GM19372 (cell line): ENCODE results near the gene SPEM2.
A peak's percentile ranks its signal among the peaks of the same experiment; 100 is the strongest.

ENCODE experiments used
- ATAC-seq: cut with Tn5 transposase; IDR thresholded peaks from one replicate; pipeline ENCODE4 v1.9.1; 2021; ENCODE audit warnings: mild to moderate bottlenecking, low read depth, moderate library complexity; ENCODE audit not compliant: unreplicated experiment

The SPEM2 gene

DNA sequence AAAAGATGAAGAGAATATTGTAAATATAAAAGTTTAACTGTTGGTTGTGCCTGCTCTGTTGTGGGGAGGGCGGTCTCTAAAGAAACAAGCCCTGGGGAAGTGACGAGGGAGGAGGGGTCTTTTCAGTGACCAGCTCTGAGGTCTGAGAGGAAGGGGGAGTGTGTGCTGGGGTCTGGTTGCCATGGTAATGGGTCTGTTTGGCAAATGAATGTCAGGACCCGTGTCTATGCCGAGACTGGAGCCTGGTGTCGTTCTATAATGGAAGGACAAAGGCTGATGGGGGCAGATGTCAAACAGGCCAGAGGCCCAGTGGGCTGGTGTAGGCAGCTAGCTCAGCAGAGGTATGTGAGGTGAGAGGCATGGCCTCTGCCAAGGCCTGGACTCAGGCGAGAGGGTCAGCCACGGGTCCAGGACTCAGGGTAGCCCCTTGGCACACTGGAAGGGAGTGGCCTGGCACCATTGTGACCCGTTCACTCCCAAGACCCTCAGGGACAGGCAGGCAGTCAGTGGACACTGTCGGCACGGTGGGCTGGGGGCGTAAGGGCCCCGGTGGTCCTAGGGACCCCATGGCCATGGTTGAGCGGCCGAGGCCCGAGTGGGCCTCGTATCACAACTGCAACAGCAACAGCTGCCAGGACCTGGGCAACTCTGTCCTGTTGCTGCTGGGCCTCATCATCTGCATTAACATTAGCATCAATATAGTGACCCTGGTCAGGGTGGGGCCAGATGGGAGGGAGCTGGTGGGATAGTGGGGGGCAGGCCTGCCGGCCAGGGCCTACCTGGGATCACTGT lies 5.4 kb upstream of the SPEM2 start, which contains the start of gene SPEM1:
TSS of gene SPEM1 (plus strand) at position 506 of the 792 bp plus-strand sequence. CDS start at position 567, 61 bp downstream.
- ATAC-seq: no peak

DNA sequence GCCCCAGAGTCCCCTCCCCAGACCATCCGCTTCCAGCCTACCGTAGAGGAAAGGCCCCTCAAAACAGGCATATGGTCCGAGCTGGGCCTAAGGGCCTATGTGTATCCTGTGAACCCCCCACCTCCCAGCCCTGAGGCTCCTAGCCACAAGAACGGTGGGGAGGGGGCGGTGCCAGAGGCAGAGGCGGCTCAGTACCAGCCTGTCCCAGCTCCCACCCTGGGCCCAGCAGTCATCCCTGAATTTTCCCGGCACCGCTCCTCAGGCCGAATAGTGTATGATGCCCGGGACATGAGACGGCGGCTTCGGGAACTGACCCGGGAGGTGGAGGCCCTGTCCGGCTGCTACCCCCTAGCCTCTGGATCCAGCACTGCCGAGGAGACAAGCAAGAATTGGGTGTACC lies 4.2 kb upstream of the SPEM2 start:
- no peak for ATAC-seq

DNA sequence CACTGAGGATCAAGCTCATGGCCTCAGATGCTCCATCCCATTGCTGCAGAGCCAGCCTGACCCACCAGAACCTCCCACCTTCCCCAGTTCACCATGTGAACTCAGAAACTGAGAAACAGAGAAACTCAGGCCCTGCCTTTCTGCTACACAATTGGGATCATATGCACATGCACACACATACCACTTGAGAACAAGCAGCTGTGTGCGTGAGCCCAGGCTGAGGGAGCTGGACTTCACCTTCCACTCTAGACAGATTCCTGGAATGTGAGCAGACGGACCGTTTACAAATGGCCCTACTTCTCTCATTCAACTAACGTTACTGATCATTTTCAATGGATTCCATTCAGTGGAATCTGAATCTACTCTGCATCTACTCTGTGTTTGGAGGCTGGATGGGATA lies 1.7 kb upstream of the SPEM2 start:
- no peak for ATAC-seq

DNA sequence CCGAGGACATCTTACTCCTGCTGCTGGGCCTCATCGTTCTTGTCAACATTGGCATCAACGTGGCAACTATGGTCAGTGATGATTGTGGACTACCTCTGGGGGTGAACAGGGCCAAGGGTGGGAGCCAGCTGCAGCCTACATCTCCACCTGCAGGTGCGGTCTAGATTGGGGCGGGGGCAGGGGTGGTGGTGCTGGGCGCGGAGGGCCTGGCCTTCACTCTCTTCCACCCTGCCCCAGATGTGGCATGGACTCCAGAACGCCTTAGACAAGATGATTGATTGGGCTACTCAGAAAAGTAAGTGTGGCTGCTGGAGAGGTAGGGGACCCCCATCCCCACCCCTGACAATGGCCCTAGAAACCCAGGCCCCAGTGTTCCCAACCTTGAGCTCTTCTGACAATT lies 340 bp downstream of the SPEM2 start:
- no peak for ATAC-seq

DNA sequence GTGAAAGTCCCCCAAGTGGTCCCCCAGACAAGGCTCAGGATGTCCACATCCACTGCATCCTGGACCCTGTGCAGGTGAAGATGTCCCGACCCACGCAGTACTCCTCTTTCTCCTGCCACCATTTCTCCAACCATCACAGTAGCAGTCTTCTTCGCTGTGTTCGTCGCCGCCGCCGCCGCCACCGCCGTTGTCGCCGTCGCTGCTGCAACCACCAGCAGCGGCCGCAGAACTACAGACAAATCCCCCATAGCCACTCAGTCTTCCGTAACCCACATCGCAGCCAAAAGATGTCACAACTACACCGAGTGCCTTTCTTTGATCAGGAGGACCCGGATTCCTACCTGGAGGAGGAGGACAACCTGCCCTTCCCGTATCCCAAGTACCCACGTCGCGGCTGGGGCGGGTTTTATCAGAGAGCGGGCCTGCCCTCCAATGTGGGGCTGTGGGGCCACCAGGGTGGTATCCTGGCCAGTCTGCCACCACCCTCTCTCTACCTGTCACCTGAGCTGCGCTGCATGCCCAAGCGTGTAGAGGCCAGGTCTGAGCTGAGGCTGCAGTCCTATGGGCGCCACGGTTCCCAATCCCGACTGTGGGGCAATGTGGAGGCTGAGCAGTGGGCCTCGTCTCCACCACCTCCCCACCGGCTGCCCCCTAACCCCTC lies 917 bp downstream of the SPEM2 start:
- ATAC-seq: no peak

DNA sequence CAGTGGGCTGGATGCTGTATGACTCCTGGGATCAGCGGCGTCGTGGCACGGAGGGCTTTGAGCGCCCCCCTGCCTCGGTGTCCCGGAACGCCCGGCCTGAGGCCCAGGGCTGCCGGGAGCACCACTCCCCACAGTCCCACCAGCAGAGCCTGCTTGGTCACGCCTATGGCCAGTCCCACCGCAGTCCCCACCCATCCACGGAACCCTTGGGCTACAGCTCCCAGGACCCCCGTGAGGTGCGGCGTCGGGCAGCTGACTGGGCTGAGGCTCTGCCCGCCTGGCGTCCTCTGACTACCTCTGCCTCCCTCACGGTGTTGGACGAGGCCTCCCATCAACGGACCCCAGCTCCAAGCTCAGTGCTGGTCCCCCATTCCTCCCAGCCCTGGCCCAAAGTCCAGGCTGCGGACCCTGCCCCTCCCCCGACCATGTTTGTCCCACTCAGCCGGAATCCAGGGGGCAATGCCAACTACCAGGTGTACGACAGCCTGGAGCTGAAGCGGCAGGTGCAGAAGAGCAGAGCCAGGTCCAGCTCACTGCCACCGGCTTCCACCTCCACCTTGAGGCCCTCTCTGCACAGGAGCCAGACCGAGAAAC lies 1.6 kb downstream of the SPEM2 start:
- no peak for ATAC-seq

DNA sequence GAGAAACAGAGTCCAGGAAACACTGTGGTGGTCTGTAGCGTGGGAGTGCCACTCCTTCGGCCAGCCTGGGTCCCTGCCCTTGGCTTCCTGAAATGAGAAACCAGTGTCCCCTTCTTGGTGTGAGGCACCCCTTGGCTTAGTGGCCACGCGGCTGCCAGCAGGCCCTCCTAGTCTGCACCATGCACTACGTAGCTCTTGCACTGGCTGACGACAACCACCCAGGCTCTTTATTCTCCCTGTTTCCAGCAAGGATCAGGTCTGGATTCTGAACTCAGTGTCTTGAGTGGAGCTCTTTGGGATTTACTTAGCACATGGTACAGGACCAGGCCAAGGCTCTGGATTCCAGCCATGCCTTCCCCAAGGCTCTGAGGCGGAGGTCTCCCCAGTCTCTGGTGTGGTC lies 2.1 kb downstream of the SPEM2 start:
- ATAC-seq: no peak

DNA sequence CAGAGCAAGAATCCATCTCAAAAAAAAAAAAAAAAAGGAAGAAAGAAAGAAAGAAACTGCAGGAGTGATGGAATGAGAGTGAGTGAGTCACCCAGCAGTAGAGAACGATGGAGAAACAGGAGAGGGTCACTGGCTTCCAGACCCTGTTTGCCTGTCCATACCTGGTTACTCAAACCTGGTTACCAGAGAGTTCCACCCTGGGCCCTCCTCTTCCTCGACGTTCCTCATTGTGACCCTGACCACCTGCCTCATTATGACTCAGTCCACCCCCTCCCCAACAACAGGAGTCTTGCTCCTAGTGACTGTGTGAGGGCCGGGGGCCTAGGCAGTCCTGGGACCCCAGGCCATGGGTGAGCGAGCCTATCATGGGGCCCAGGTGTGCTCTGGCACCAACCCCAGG lies 3.1 kb downstream of the SPEM2 start, which contains the start of gene SPEM3:
TSS of gene SPEM3 (plus strand) at position 301 of the 400 bp plus-strand sequence. CDS start at position 347, 46 bp downstream.
- no peak for ATAC-seq

DNA sequence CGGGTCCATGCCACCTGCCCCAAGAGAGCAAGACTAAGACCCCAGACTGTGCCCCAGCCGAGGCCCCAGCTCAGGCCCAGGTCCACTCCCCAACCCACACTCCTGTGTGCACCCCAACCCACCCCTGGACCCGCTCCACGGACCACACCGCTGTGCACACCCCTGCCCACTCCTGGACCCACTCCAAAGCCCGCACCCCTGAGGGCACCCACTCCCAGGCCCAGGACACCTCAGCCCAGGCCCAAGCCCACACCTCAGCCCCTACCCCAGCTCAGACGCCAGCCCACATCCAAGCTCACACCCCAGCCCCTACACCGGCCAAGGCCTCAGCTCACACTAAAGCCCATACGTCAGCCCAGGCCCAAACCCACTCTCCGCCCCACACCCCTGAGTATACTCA lies 4.3 kb downstream of the SPEM2 start:
- no peak for ATAC-seq

DNA sequence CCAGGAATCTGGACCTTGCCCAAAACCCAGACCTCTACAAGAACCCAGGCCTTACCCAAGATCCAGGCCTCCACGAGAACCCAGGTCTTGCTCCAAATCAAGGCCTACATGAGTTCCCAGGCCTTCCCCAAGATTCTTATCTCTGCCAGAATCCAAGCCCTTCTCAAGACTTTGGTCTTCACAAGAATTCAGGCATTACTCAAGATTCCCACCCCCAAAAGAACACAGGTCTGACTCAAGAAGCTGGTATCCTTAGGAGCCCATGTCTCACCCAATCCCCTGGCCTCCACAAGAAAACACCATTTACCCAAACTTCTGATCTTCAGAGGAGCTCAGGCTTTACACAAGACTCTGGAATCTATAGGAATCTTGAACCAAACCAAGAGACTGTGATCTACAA lies 5.8 kb downstream of the SPEM2 start:
- no peak for ATAC-seq

DNA sequence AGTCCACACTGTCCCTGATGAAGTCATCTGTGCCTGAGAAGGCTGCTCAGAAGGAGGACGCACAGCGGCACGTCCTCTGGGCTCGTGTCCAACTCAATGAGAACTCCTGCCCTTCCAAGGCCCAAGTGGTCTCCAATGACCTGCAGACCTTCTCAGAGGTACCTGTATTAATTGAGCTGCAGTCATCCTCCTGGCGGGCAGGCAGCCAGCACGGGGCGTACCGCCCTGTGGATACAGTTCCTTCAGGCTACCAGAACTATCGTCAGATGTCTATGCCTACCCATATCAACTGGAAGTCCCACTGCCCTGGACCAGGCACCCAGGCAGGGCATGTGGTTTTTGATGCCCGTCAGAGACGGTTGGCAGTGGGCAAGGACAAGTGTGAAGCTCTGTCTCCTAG lies 6.9 kb downstream of the SPEM2 start:
- ATAC-seq: no peak

DNA sequence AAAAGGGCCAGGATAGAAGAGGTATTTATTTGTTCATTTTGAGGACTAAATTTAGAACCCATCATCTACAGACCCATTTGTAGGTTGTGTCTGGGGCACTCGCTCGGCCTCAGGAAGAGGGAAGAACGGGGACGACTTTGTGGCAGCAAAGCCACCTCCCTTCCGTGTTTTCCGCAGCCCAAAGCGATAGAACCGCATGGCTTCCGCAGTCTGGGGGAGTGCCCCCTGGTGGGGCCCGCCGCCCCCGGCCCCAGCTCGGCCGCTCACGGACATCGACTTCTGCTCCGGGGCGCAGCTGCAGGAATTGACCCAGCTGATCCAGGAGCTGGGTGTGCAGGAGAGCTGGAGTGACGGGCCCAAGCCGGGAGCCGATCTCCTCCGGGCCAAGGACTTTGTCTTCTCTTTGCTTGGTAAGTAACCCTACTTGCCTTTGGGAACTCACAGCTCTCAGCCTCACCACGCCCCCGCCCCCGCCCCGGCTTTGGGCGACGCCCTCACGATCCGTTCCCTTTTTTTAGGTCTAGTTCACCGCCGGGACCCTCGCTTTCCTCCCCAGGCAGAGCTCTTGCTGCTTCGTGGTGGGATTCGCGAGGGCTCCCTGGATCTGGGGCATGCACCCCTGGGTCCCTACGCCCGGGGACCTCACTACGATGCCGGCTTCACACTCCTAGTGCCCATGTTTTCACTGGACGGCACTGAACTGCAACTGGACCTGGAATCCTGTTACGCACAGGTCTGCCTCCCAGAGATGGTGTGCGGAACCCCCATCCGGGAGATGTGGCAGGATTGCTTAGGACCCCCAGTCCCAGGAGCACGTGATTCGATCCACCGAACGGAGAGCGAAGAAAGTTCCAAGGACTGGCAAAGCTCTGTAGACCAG lies 10.5 kb downstream of the SPEM2 start:
- ATAC-seq: peak; percentile 3

DNA sequence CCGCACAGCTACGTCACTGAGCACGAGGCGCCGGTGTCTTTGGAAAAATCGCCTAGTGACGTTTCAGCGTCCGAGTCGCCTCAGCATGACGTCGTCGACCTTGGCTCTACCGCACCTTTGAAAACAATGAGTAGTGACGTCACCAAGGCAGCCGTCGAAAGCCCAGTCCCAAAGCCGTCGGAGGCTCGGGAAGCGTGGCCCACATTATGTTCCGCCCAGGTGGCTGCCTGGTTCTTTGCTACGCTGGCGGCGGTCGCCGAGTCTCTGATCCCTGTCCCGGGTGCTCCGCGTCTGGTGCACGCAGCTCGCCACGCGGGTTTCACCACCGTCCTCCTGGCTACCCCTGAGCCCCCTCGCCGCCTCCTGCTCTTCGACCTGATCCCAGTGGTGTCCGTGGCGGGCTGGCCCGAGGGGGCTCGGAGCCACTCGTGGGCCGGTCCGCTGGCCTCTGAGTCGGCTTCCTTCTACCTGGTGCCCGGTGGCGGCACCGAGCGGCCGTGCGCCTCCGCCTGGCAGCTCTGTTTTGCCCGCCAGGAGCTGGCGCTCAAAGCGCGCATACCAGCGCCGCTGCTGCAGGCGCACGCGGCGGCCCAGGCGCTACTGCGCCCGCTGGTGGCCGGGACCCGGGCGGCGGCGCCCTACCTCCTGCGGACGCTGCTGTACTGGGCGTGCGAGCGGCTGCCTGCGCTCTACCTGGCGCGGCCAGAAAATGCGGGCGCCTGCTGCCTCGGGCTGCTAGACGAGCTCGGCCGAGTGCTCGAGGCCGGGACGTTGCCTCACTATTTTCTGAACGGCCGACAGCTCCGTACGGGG lies 11.3 kb downstream of the SPEM2 start:
- no peak for ATAC-seq

DNA sequence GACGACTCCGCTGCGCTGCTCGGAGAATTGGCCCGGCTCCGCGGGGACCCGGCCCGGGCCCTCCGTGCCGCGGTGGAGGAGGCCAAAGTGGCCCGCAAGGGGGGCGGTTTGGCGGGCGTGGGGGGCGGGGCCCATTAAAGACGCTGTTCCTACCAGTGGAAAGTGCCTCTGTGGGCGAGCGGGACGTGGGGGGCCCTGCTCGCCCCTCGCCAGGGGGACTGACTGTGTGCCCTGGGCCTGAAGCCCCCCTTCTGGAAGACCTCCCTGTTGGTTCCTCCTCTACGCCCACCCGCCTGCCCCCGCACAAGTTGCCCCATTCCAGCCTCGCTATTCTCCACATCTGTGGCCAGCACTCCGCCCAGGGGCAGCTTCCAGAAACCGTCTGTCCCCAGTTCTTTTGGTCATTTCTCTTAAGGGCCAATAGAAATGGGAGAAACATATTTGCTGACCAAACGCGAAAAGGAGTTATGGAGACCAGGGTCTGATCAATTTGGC lies 12.0 kb downstream of the SPEM2 start:
- ATAC-seq: no peak

DNA sequence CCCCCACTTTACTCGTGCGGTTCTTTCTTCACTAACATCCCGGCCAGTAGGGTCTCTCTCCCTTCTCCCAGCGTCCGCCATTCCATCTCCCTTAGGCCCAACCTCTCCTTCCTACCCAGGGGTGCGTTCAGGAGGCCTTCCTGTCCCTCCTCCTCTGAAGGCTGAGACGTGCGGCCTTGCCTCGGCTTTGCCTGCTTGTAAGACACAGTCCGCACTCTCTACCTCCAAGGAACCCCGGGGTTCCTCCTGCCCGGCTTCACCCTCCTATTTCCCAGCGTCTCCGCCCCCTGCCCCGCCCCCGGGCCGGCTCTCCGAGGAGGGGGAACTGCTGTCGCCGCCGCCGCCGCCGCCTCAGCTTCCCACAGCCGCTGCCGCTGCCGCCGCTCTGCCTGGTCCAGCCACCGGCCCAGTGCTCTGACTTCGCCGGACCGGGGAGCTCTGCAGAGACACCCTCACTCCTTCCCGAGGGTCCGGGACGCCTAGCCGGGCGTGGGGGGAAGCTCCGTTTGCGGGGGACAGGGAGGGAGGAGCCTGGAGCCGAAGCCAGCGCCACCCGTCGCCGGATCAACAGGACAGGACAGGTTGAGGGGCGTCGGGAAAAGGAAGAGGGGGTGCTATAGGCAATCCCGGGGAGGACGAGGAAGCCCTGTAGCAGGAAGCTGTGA lies 12.7 kb downstream of the SPEM2 start:
- ATAC-seq: no peak

DNA sequence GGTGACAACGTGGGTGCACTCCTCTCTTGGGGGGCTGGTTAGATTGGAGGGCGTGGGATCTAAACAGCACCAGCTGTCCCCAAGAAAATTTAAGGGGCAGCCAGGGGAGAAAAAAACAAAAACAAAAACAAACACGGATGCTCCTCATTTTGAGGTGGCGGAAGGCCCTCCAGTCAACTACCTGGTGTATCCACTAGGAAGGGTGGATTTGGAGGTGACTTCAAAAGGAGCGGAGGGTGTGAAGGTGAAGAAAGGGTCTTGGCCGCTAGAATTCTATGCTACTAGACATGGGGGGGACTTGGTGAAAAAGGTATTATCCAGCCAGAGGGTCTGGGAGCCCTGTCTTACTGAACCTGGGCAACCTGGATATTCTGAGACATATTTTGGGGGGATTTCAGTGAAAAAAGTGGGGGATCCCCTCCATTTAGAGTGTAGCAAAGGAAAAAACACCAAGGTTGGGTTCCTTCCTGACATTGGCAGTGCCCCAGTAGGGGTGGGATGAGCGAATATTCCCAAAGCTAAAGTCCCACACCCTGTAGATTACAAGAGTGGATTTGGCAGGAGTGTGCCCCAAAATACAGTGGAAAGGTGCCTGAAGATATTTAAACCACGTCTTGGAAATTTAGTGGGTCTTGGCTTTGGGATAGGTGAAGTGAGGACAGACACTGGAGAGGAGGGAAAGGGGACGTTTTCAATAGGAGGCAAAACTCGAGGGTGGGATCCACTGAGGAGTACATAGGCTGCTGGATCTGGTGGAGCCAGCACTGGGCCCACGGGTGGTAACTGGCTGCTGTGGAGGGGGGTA lies 13.4 kb downstream of the SPEM2 start:
- no peak for ATAC-seq

DNA sequence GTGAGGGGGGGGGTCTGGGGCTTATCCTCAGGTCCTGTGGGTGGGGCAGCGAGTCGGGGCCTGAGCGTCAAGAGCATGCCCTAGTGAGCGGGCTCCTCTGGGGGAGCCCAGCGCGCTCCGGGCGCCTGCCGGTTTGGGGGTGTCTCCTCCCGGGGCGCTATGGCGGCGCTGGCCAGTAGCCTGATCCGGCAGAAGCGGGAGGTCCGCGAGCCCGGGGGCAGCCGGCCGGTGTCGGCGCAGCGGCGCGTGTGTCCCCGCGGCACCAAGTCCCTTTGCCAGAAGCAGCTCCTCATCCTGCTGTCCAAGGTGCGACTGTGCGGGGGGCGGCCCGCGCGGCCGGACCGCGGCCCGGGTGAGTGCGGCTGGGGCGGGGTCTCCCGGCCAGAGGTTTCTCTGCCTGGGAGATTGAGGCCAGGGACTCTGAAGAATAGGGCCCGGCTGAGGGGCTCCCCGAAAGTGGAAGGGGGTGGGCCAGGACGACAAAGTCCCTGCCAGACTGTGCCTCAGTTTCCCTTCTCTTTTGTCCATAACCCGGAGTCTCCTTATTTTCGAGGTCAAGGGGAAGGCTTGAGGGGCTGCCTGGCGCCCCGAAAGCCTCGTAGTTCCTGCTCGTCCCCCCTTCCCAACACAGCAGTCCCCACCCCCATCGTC lies 14.2 kb downstream of the SPEM2 start, which contains the start of gene FGF11:
TSS of gene FGF11 (plus strand) at position 51 of the 651 bp plus-strand sequence. CDS start at position 160, 109 bp downstream.
- no peak for ATAC-seq
